AG09319 (cell line): ENCODE results near the gene DHDDS.

Source experiments
- DNase-seq: peaks from one replicate; pipeline ENCODE4 v3.0.0-alpha.2; 2010; ENCODE audit warnings: low read depth; ENCODE audit errors: extremely low read depth
- CTCF ChIP-seq: IDR thresholded peaks from 2 replicates; pipeline ENCODE4 v1.5.1; 2011; ENCODE audit warnings: low read depth, mild to moderate bottlenecking, inconsistent platforms, low read length, moderate library complexity

Gene DHDDS

GRCh38 chr1:26449868-26450267 is 17.7 kb downstream of the DHDDS start:
- DNase-seq = no peak
- no peak for TF ChIP-seq CTCF

DNA sequence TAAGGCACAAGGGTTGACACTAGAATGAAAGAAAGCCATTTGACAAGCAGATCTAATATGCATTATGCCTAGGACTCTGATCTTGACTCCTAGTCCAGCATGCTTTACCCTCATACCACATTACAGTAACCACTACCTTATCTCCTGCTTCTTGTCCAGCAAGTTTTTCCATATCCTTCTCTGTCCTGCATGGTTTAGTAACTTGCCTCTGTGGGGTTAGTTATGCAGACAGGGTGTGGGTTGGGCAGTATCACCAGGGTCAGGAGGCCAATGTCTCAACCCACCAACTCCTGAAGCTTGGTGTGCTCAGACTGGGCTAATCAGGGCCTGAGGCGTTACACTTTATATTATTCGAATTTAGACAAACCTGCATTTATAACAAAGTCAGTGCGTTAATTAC is 18.8 kb downstream of the DHDDS start:
- TF ChIP-seq CTCF = no peak
- no peak for DNase-seq

DNA sequence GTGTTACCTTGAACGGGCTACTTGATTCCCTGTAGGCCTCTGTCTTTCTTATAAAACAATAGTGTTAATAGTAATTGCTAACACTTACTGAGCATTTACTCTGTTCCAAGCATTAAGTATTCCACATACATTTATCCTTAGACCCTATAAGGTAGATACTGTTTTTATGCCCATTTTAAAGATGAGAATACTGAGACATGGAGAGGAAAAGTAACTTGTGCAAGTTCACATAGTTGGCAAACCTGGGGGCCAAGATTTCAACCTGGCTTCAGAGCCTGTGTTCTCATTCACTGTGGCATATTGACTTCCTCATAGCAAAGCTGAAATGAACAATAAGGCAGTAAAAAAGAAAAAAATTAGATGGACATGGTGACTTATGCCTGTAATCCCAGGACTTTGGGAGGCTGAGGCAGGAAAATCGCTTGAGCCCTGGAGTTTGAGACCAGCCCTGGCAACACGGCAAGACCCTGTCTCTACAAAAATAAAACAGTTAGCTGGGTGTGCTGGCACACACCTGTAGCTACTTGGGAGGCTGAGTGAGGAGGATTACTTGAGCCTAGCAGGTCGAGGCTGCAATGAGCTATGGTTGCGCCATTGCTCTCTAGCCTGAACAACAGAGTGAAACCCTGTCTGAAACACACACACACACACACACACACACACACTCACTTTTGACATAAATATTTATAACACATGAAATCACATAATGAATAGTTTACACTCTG is 20.5 kb downstream of the DHDDS start:
- DNase-seq = no peak
- TF ChIP-seq CTCF = no peak

GRCh38 chr1:26459148-26459547 is 27.0 kb downstream of the DHDDS start:
- no peak for DNase-seq
- no peak for TF ChIP-seq CTCF

DNA sequence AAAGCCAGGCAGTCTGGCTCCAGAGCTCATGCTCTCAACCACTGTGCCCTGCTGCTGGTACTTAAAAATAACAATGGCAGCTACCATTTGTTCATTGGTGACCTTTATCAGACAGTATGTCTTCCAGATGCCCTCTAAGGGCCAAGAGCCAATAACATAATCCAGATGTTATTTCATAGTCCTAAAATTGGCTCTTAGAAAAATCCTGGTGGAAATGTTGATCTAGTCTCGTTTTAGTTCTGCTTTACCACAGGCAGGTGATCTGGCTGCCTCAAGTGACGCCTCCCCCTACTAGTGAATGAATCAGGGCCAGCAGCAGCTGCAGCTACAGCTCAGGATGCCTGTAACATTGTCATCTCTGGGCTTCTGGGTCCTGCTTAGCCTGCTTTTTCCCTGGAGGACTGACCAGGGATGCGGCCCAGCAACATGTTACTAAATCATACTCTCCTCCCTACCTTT is 27.5 kb downstream of the DHDDS start:
- DNase-seq = no peak

GRCh38 chr1:26468911-26469310 is 36.8 kb downstream of the DHDDS start:
- no peak for DNase-seq
- no peak for TF ChIP-seq CTCF

More for the DNA sequence above, 27.5 kb downstream of the DHDDS start:
- no peak for TF ChIP-seq CTCF

DNA sequence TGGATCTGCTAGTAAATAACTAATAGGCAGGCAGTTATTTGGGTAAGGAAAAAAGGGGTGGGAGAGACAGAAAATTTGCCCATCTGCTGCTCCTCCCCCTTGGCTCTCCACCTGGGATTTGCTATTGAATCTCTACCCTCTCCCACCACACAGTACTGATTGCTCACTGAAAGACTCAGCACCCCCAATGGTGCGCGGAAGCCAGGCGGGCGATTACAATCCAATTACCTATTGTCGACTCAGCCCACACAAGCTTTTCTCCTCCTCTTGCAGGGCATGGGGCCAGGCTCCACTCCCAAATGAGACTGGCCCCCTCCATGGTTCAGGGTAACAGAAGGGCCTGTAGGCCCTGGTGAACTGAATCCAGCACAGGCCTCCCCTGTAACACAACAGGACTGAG is 37.4 kb downstream of the DHDDS start:
- no peak for DNase-seq
- TF ChIP-seq CTCF = no peak
